GM12864 (cell line): ENCODE results near the gene NMNAT3.

ENCODE experiments used
- DNase-seq: peaks from one replicate; pipeline ENCODE4 v3.0.0-alpha.2; 2011; ENCODE audit warnings: low read depth
- H3K4me3 ChIP-seq: 2 replicates; pipeline ENCODE4 v1.5.1; 2011; ENCODE audit warnings: mild to moderate bottlenecking, low read depth, low read length, control low read depth
- TF ChIP-seq, protein P1 (sequence below): IDR thresholded peaks from 2 replicates; pipeline ENCODE4 v1.5.1; 2011; ENCODE audit warnings: low read depth, mild to moderate bottlenecking, moderate library complexity, low read length, control low read depth, inconsistent platforms; ENCODE audit errors: missing control alignments

The NMNAT3 gene

GRCh38 chr3:139611528-139611927 is 66.2 kb downstream of the NMNAT3 start:
- TF ChIP-seq, protein P1, sequence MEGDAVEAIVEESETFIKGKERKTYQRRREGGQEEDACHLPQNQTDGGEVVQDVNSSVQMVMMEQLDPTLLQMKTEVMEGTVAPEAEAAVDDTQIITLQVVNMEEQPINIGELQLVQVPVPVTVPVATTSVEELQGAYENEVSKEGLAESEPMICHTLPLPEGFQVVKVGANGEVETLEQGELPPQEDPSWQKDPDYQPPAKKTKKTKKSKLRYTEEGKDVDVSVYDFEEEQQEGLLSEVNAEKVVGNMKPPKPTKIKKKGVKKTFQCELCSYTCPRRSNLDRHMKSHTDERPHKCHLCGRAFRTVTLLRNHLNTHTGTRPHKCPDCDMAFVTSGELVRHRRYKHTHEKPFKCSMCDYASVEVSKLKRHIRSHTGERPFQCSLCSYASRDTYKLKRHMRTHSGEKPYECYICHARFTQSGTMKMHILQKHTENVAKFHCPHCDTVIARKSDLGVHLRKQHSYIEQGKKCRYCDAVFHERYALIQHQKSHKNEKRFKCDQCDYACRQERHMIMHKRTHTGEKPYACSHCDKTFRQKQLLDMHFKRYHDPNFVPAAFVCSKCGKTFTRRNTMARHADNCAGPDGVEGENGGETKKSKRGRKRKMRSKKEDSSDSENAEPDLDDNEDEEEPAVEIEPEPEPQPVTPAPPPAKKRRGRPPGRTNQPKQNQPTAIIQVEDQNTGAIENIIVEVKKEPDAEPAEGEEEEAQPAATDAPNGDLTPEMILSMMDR = no peak
- no peak overlapping the region for H3K4me3 ChIP-seq
- DNase-seq = no peak

DNA sequence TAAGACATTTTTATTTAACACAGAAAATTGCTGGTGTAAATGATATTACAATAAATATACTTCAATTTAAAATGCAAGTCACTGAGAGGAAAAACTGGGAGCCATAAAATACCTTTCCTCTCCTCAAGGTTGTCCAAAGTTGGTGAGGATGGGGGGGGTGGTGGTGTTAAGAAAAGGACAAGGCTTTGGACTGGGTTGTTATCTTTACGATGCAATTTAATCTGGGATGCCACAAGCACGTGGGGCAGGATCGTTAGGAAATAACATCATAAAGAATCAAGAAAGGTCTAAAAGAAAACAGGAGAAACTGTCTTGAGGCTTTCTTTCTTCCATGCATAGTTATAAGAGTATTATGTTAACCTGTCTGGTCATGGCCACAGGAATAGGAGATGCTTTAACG is 66.9 kb downstream of the NMNAT3 start:
- DNase-seq = no peak
- H3K4me3 ChIP-seq = no peak overlapping the region
- TF ChIP-seq, protein P1 = no peak

- no peak overlapping the region for H3K4me3 ChIP-seq
- TF ChIP-seq, protein P1 = no peak
- no peak for DNase-seq
These were observed 68.8 kb downstream of the NMNAT3 start for GRCh38 chr3:139608924-139609323.

- TF ChIP-seq, protein P1 = no peak
- no peak for DNase-seq
- no peak overlapping the region for H3K4me3 ChIP-seq
These were observed 69.7 kb downstream of the NMNAT3 start for GRCh38 chr3:139608108-139608380.

DNA sequence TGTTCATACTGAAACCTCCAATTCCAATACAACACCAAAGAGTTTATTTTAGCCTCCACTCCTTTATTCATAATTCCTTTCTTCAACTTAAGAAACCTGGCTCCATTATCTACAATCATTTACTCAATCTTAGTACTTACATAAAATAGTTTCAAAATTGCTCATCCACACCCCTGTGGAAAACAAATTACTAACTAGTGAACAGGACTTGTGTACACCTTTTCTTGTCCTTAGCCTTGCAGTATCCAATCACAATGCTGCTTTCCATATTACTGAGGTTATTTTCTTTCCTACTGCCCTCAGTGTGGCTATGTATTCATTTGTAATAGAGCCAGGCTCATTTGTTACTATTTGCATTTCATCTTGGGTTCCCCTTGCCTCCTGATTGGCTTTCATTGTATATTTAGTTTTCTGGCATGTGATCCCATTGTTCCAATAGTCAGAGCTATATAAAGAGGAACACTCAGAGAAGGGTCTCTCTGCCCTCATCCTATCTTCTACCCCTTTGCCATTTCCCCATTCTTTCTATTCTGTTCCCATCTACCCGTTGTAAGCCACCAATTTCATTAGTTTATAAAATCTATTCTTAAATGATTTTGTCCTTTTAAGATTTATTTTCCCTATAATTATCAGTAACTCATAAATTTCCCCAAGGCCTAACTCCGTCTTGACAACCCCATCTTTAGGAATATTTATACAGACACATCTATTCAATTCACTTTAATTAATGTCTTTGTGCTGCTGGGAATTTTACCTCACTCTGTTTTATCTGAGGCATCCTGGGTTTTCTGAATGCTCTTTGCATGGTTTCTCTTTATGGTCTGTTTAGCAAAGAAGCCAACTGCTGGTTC is 70.3 kb downstream of the NMNAT3 start:
- no peak overlapping the region for H3K4me3 ChIP-seq
- TF ChIP-seq, protein P1 = no peak
- DNase-seq = no peak

DNA sequence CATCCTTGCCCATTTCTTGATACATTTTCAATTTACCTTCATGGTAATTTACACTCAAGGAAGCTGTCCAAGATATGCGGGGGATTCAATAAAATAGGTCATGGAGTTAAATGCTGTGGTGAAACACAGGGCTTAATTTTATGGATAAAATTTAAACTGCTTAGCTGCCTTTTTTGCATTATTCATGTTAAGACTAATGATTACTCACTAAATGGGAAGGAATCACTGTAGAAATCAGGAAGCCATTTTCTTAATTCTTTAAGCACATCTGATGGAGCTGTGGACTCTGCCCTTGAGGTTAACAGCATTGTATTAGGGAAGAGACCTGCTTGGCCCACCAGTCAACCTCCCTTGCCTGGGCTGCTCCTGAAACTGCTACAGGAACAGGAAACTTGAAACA is 75.8 kb downstream of the NMNAT3 start:
- DNase-seq = no peak
- TF ChIP-seq, protein P1 = no peak
- H3K4me3 ChIP-seq = no peak overlapping the region

DNA sequence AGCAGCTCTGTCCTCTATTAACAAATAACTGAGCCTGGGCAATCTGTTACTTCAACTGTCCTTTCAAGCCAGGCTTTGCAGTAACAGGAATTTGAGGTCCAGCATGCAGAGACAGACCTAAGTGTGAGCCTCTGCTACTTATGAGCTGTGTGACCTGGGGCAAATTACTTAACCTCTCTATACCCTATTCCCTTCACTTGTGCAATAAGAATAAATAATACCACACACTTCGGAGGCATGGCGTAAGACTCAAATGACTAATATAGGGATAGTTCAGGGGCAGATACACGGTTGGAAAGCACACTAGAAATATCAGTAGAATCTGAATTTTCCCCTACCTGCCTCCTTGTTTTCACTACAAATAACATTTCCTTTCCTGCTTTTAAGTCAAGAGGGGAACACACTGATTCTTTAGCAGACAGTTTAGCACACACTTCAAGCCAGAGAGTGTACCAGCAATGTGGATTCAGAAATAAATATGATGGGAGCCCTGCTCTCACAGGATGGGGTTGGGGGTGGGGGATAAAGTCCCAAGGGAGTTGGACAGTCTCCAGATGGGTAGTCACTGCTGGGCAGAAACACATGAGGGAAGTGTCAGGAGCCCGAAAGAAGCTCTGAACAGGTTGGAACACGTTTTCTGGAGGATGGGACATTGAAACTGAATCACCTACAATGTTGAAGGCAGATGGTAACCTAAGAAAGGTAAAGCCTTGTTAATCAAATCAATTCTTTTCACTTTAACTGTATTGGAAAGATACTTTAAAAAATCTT is 76.4 kb downstream of the NMNAT3 start:
- no peak for DNase-seq
- H3K4me3 ChIP-seq = no peak overlapping the region
- TF ChIP-seq, protein P1 = no peak
